ENCODE data around the gene STRBP. TPM values are rescaled to one million over a fixed set of nuclear protein-coding genes. Genes with fewer than 3 reads are reported as not detected.

Gene STRBP
- total RNA-seq, 3 donors from 2014 or later: 39.8 to 45.0 (median 44.2) TPM

DNA sequence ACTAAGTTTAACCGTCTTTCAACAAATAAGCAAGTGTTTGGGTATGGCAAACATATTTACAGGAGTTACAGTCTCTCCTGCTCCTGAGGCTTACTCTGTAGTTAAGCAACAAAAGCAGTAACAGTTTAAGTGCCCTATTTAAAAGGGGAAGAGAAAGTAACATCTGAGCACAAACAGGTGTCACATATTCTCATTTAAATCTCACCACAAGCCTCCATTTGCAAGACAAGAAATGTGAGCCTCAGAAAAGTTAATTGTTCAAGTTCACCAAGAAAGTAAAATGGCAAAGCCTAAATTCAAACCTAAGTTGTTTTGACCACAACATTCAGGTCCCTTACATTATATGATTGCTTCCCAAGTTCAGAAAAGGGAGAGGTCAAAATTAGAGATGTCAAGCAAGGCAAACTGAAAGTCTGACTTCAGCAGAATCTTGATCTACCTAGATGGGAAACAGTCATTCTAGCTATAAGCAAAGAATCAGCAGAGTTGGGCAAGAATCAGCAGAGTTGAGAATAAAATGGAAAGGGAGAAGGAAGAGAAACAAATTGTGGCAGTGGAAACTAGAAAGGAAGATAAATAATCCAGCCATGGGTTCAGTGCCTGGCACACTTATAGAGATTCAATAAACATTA is 93.4 kb downstream of the STRBP start:
- Histone ChIP-seq H3K4me3 (no peak overlapping the region), H3K36me3 (ENCODE audit: low read depth) (no peaks in the 10 kb centered on the region), H3K9me3 (no peaks in the 10 kb centered on the region), H3K4me1 (ENCODE audit: low read depth) (no peaks in the 10 kb centered on the region)
- DNase-seq (no peak), ATAC-seq (peak; percentile 61)
- intact Hi-C loops (cut with DNase I, micrococcal nuclease): no loop called here
- TF ChIP-seq, protein P1, sequence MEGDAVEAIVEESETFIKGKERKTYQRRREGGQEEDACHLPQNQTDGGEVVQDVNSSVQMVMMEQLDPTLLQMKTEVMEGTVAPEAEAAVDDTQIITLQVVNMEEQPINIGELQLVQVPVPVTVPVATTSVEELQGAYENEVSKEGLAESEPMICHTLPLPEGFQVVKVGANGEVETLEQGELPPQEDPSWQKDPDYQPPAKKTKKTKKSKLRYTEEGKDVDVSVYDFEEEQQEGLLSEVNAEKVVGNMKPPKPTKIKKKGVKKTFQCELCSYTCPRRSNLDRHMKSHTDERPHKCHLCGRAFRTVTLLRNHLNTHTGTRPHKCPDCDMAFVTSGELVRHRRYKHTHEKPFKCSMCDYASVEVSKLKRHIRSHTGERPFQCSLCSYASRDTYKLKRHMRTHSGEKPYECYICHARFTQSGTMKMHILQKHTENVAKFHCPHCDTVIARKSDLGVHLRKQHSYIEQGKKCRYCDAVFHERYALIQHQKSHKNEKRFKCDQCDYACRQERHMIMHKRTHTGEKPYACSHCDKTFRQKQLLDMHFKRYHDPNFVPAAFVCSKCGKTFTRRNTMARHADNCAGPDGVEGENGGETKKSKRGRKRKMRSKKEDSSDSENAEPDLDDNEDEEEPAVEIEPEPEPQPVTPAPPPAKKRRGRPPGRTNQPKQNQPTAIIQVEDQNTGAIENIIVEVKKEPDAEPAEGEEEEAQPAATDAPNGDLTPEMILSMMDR (IDR thresholded peaks at IDR 0.05): no peak

DNA sequence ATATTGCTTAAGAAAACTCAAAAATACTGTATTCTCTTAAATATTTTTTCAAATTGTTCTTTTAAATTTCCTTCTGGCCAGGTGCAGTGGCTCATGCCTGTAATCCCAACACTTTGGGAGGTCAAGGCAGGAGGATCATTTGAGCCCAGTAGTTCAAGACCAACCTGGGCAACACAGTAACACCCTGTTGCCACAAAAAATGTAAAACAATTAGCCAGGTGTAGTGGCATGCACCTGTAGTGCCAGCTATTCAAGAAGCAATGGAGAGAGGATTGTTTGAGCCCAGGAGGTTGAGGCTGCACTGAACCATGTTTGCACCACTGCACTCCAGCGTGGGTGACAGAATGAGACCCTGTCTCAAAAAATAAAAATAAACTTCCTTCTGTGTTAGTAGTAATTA is 94.3 kb downstream of the STRBP start:
- ATAC-seq: no peak
- intact Hi-C loops (cut with DNase I, micrococcal nuclease): no loop called here
- no peaks in the 10 kb centered on the region for H3K36me3 ChIP-seq (ENCODE audit: low read depth)
- DNase-seq: no peak
- H3K4me1 ChIP-seq (ENCODE audit: low read depth): no peaks in the 10 kb centered on the region
- H3K9me3 ChIP-seq: no peaks in the 10 kb centered on the region
- TF ChIP-seq, protein P1 (IDR thresholded peaks at IDR 0.05): no peak
- H3K4me3 ChIP-seq: no peak overlapping the region

DNA sequence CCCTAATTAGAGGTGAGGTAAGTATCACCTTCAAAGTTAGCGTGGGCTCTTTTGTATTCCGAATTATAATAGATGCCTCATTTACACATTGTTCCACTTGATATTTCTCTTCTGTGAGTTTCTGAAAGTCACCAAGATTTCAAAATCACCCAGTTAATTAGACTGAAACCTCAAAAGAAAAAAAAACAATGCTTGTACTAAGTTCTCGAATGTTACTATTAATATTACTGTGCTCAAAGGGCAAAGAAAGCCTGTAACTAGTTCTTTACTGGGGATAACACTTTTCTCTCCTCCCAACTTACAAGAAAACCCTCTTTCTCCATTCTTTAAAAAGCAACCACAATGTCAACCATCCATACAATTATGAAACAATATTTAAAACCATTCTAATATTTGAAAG is 98.5 kb downstream of the STRBP start:
- Histone ChIP-seq H3K4me1 (ENCODE audit: low read depth) (no peaks in the 10 kb centered on the region), H3K9me3 (no peaks in the 10 kb centered on the region), H3K4me3 (no peak overlapping the region), H3K36me3 (ENCODE audit: low read depth) (no peaks in the 10 kb centered on the region)
- DNase-seq (no peak), ATAC-seq (no peak)
- intact Hi-C loops (cut with DNase I, micrococcal nuclease): no loop called here
- TF ChIP-seq, protein P1 (IDR thresholded peaks at IDR 0.05): no peak

DNA sequence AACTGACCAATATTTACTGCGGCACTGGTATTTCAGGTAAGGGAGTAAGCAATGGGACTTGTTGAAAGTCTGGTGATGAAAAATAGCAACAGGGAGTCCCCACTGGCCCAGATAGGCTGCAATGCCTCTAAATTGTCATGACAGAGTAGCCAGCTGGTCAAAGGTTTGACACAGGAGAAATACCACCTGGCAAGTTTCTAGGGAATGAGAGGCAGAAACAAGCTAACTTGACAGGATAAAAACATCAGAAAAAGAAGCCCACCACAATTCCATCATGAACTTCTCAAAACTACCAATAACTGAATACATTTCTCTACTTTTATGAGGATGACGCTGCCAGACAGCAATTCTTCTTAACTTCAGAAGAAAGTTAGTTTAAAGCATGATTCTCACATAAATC is 99.8 kb downstream of the STRBP start:
- DNase-seq: no peak
- H3K9me3 ChIP-seq: no peaks in the 10 kb centered on the region
- ATAC-seq: no peak

DNA sequence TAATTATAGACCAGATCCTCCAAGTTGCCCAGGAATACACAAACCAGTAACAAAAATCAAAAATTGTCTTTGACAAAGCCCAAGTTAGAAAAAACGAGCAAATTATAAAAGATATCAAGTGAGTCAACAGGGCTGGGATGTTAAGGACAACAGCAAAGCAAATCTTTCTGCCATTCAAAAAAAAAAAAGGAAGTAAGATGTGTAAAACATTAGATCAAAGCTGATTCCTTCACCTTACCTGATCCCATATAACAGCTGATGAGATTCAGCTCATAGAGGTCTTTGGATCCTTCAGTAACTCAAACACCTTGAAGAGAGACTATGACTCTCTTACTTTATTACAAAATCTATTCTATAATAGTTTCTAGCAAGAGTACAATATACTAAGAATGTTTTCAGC is 100.9 kb downstream of the STRBP start:
- TF ChIP-seq, protein P1 (IDR thresholded peaks at IDR 0.05): no peak
- DNase-seq (no peak), ATAC-seq (no peak)
- Histone ChIP-seq H3K4me3 (no peak overlapping the region), H3K36me3 (ENCODE audit: low read depth) (no peaks in the 10 kb centered on the region), H3K9me3 (no peaks in the 10 kb centered on the region), H3K4me1 (ENCODE audit: low read depth) (no peaks in the 10 kb centered on the region)
- intact Hi-C loops (cut with DNase I, micrococcal nuclease): no loop called here

More for the DNA sequence above, 99.8 kb downstream of the STRBP start:
- intact Hi-C loops (cut with DNase I, micrococcal nuclease): no loop called here
- no peaks in the 10 kb centered on the region for H3K4me1 ChIP-seq (ENCODE audit: low read depth)
- TF ChIP-seq, protein P1 (IDR thresholded peaks at IDR 0.05): no peak
- H3K36me3 ChIP-seq (ENCODE audit: low read depth): no peaks in the 10 kb centered on the region
- no peak overlapping the region for H3K4me3 ChIP-seq

DNA sequence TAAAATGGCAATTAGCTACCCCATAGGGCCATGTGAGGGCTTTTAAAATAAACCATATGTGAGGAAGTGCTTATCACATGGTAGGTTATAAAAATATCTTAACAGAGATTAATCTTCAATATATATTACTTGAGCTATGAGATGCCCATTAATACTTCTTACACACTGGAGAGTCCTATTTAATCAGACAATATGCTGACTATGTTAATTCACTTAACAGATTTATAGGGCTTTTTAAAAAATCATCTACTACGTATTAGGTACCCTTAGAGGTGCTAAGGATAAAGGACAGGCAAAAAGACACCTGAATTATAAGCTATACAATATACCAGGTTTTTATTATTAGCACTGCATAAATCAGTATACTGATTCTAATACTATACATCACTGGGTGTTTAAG is 102.6 kb downstream of the STRBP start:
- H3K36me3 ChIP-seq (ENCODE audit: low read depth): no peaks in the 10 kb centered on the region
- DNase-seq: no peak
- no peak overlapping the region for H3K4me3 ChIP-seq
- ATAC-seq: no peak
- no peaks in the 10 kb centered on the region for H3K9me3 ChIP-seq
- no peaks in the 10 kb centered on the region for H3K4me1 ChIP-seq (ENCODE audit: low read depth)
- intact Hi-C loops (cut with DNase I, micrococcal nuclease): no loop called here
- TF ChIP-seq, protein P1 (IDR thresholded peaks at IDR 0.05): no peak
